HepG2 (cell line): Measurements from ENCODE around the gene TLR1.

Experiments
- HDAC6 ChIP-seq: fragments of 200-600 bp; sonication (generic); IDR thresholded peaks from 2 replicates; pipeline ENCODE4 v1.7.0; 2017; ENCODE audit warnings: mild to moderate bottlenecking, antibody characterized with exemption, low read length, low read depth
- MAF1 ChIP-seq: sonication (generic); formaldehyde crosslinking; IDR thresholded peaks from 2 replicates; pipeline ENCODE4 v1.5.0; 2020; ENCODE audit warnings: missing genetic modification reagents, borderline replicate concordance
- MAFG ChIP-seq: sonication (generic); formaldehyde crosslinking; IDR thresholded peaks from 2 replicates; pipeline ENCODE4 v1.5.1; 2020; ENCODE audit warnings: mild to moderate bottlenecking, missing genetic modification reagents
- MAZ ChIP-seq, 2 experiments: sonication (generic) in 1 of 2; formaldehyde crosslinking in 1 of 2; IDR thresholded peaks; 2 replicates each; pipeline versions ENCODE4 v1.5.0 to v1.6.1; 2012 to 2020; ENCODE audit warnings: low read depth in 2 of 2, mild to moderate bottlenecking in 2 of 2, borderline replicate concordance in 1 of 2, improper control_type of control experiment in 1 of 2, low read length in 1 of 2, missing genetic modification reagents in 1 of 2, moderate library complexity in 1 of 2
- NKX3-1 ChIP-seq: sonication (generic); formaldehyde crosslinking; IDR thresholded peaks from 2 replicates; pipeline ENCODE4 v1.5.0; 2020; ENCODE audit warnings: missing genetic modification reagents
- POLR2A ChIP-seq, 2 experiments: IDR thresholded peaks; 2 replicates each; pipeline ENCODE4 v1.6.1; 2011; ENCODE audit warnings: low read depth in 2 of 2, low read length in 2 of 2, mild to moderate bottlenecking in 1 of 2, moderate library complexity in 1 of 2; ENCODE audit not compliant: insufficient read depth in 1 of 2
- RNF2 ChIP-seq: fragments of 450-650 bp; conservative IDR thresholded peaks from 2 replicates; pipeline ENCODE4 v1.6.1; 2016; ENCODE audit warnings: low read depth
- ZNF557 ChIP-seq: sonication (generic); formaldehyde crosslinking; IDR thresholded peaks from 2 replicates; pipeline ENCODE4 v1.4.0; 2020; ENCODE audit warnings: missing genetic modification reagents
- TF ChIP-seq, protein P1 (sequence below): sonication (generic); formaldehyde crosslinking; IDR thresholded peaks from 2 replicates; pipeline ENCODE4 v1.4.0; 2020; ENCODE audit warnings: missing genetic modification reagents
- TF ChIP-seq, protein P2 (sequence below): sonication (generic); formaldehyde crosslinking; IDR thresholded peaks from 2 replicates; pipeline ENCODE4 v1.5.0; 2020; ENCODE audit warnings: missing genetic modification reagents, mild to moderate bottlenecking, borderline replicate concordance
- TF ChIP-seq, protein P3 (sequence below): sonication (generic); formaldehyde crosslinking; IDR thresholded peaks from 2 replicates; pipeline ENCODE4 v1.5.0; 2020; ENCODE audit warnings: mild to moderate bottlenecking, missing genetic modification reagents, moderate library complexity

DNA sequence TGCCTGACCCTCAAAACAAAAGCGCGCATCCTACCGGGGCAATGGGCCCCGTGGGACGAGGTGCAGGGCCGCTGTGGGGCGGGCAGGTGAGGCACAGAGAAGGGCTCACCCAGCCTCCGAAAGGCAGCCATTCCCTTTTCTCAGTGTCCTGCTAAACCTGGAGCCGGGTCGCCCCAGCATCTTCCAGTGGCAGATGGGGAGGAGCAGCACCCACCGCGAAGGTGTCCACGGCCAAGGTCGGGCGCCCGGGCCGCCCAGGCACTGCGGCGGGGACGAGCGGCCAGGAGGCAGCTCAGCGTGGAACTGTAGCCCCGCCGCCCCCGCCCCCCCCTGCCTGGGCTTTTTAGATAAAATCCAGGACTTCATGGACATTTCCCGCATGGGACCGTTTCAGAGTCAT lies 19.2 kb upstream of the TLR1 start:
- TF ChIP-seq, protein P1, sequence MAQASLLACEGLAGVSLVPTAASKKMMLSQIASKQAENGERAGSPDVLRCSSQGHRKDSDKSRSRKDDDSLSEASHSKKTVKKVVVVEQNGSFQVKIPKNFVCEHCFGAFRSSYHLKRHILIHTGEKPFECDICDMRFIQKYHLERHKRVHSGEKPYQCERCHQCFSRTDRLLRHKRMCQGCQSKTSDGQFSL (CRISPR knock-in tag): no peak
- TF ChIP-seq, protein P2, sequence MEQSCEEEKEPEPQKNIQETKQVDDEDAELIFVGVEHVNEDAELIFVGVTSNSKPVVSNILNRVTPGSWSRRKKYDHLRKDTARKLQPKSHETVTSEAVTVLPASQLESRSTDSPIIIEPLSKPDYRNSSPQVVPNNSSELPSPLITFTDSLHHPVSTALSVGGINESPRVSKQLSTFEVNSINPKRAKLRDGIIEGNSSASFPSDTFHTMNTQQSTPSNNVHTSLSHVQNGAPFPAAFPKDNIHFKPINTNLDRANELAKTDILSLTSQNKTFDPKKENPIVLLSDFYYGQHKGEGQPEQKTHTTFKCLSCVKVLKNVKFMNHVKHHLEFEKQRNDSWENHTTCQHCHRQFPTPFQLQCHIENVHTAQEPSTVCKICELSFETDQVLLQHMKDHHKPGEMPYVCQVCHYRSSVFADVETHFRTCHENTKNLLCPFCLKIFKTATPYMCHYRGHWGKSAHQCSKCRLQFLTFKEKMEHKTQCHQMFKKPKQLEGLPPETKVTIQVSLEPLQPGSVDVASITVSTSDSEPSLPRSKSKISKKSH (CRISPR knock-in tag): no peak
- no peak for TF ChIP-seq NKX3-1
- no peak for TF ChIP-seq POLR2A (IDR thresholded peaks at IDR 0.05; ENCODE audit: insufficient read depth in 1 of 2, low read depth in 2 of 2, low read length in 2 of 2)
- TF ChIP-seq, protein P3, sequence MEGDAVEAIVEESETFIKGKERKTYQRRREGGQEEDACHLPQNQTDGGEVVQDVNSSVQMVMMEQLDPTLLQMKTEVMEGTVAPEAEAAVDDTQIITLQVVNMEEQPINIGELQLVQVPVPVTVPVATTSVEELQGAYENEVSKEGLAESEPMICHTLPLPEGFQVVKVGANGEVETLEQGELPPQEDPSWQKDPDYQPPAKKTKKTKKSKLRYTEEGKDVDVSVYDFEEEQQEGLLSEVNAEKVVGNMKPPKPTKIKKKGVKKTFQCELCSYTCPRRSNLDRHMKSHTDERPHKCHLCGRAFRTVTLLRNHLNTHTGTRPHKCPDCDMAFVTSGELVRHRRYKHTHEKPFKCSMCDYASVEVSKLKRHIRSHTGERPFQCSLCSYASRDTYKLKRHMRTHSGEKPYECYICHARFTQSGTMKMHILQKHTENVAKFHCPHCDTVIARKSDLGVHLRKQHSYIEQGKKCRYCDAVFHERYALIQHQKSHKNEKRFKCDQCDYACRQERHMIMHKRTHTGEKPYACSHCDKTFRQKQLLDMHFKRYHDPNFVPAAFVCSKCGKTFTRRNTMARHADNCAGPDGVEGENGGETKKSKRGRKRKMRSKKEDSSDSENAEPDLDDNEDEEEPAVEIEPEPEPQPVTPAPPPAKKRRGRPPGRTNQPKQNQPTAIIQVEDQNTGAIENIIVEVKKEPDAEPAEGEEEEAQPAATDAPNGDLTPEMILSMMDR: no peak
- no peak for TF ChIP-seq ZNF557 (CRISPR knock-in tag)
- no peak for TF ChIP-seq RNF2
- TF ChIP-seq HDAC6: no peak
- TF ChIP-seq MAZ (IDR thresholded peaks at IDR 0.05; ENCODE audit: borderline replicate concordance, low read depth, low read length): no peak
- no peak for TF ChIP-seq MAZ (CRISPR knock-in tag; IDR thresholded peaks at IDR 0.05; ENCODE audit: low read depth)
- no peak for TF ChIP-seq MAF1 (CRISPR knock-in tag)
- TF ChIP-seq MAFG (CRISPR knock-in tag): no peak
